ENCODE data around the gene CENPV.

CENPV gene

GRCh38 chr17:16358394-16358793, 5.1 kb upstream of the CENPV start:
- DNase-seq = no peak

- no peak for DNase-seq
Measured at GRCh38 chr17:16354585-16354984, 1.3 kb upstream of the CENPV start.

GRCh38 chr17:16352667-16353316, 477 bp downstream of the CENPV start:
- DNase-seq = no peak

GRCh38 chr17:16352303-16352666, 984 bp downstream of the CENPV start:
- peak; percentile 31 for DNase-seq

- no peak for DNase-seq
Measured at GRCh38 chr17:16351831-16352230, 1.4 kb downstream of the CENPV start.

- DNase-seq = no peak
Measured at GRCh38 chr17:16349431-16349830, 3.8 kb downstream of the CENPV start.

- no peak for DNase-seq
Measured at GRCh38 chr17:16348586-16348985, 4.7 kb downstream of the CENPV start.

GRCh38 chr17:16346721-16347271, 6.5 kb downstream of the CENPV start:
- no peak for DNase-seq

GRCh38 chr17:16345565-16345964, 7.7 kb downstream of the CENPV start:
- no peak for DNase-seq

- no peak for DNase-seq
Measured at GRCh38 chr17:16343569-16343968, 9.7 kb downstream of the CENPV start.

GRCh38 chr17:16342979-16343378, 10.3 kb downstream of the CENPV start:
- peak; percentile 86 for DNase-seq

- no peak for DNase-seq
Measured at GRCh38 chr17:16339959-16340358, 13.3 kb downstream of the CENPV start.

- DNase-seq = no peak
Measured at GRCh38 chr17:16339402-16339801, 13.9 kb downstream of the CENPV start.

- DNase-seq = no peak
Measured at GRCh38 chr17:16338391-16338790, 14.9 kb downstream of the CENPV start.

GRCh38 chr17:16329519-16330271, 23.6 kb downstream of the CENPV start:
- no peak for DNase-seq

- no peak for DNase-seq
Measured at GRCh38 chr17:16328997-16329396, 24.3 kb downstream of the CENPV start.

- DNase-seq = no peak
Measured at GRCh38 chr17:16327018-16327417, 26.3 kb downstream of the CENPV start.

GRCh38 chr17:16325964-16326363, 27.3 kb downstream of the CENPV start:
- DNase-seq = no peak

GRCh38 chr17:16322636-16323035, 30.6 kb downstream of the CENPV start:
- DNase-seq = no peak

- no peak for DNase-seq
Measured at GRCh38 chr17:16319969-16320368, 33.3 kb downstream of the CENPV start.

GRCh38 chr17:16314859-16315258, 38.4 kb downstream of the CENPV start:
- DNase-seq = no peak

GRCh38 chr17:16314189-16314588, 39.1 kb downstream of the CENPV start:
- no peak for DNase-seq

- DNase-seq = no peak
Measured at GRCh38 chr17:16313139-16314090, 39.9 kb downstream of the CENPV start.

Measured in NCI-H446 treated with DMSO at 0.1 percent for 48 hours (cell line).